ENCODE results near the gene PRKAB1.

GRCh38 chr12:119659289-119659897, 8.5 kb upstream of the PRKAB1 start:
- TF ChIP-seq EP300 (IDR thresholded peaks at IDR 0.05; ENCODE audit: low read length) (no peak), ZNF212 (CRISPR knock-in tag; IDR thresholded peaks at IDR 0.05) (no peak), EZH2 (IDR thresholded peaks at IDR 0.05; ENCODE audit: borderline replicate concordance, low read depth, low read length) (no peak), ZNF174 (CRISPR knock-in tag; IDR thresholded peaks at IDR 0.05) (no peak), TRIM24 (IDR thresholded peaks at IDR 0.05) (no peak), POLR2AphosphoS5 (IDR thresholded peaks at IDR 0.05; ENCODE audit: control insufficient read depth, insufficient read depth, low read depth, low read length) (no peak), XRCC4 (IDR thresholded peaks at IDR 0.05; ENCODE audit: extremely low read depth, insufficient read depth, insufficient read length) (no peak), IRF1 (CRISPR knock-in tag; IDR thresholded peaks at IDR 0.05; ENCODE audit: borderline replicate concordance) (no peak), GTF2F1 (IDR thresholded peaks at IDR 0.05; ENCODE audit: low read depth, low read length) (no peak), ATF3 (IDR thresholded peaks at IDR 0.05) (no peak), ATF3 (CRISPR knock-in tag; conservative IDR thresholded peaks at IDR 0.05) (no peak), CTCF (IDR thresholded peaks at IDR 0.05 in 2 of 3, conservative IDR thresholded peaks at IDR 0.05 in 1 of 3; ENCODE audit: insufficient read depth in 2 of 3, low read depth in 1 of 3, low read length in 3 of 3) (peak; percentile 54 to 83 (median 80); a peak in 5 of 6 replicates)
- TF ChIP-seq, protein P1, sequence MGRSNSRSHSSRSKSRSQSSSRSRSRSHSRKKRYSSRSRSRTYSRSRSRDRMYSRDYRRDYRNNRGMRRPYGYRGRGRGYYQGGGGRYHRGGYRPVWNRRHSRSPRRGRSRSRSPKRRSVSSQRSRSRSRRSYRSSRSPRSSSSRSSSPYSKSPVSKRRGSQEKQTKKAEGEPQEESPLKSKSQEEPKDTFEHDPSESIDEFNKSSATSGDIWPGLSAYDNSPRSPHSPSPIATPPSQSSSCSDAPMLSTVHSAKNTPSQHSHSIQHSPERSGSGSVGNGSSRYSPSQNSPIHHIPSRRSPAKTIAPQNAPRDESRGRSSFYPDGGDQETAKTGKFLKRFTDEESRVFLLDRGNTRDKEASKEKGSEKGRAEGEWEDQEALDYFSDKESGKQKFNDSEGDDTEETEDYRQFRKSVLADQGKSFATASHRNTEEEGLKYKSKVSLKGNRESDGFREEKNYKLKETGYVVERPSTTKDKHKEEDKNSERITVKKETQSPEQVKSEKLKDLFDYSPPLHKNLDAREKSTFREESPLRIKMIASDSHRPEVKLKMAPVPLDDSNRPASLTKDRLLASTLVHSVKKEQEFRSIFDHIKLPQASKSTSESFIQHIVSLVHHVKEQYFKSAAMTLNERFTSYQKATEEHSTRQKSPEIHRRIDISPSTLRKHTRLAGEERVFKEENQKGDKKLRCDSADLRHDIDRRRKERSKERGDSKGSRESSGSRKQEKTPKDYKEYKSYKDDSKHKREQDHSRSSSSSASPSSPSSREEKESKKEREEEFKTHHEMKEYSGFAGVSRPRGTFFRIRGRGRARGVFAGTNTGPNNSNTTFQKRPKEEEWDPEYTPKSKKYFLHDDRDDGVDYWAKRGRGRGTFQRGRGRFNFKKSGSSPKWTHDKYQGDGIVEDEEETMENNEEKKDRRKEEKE (IDR thresholded peaks at IDR 0.05; ENCODE audit: borderline replicate concordance in 1 of 2, control insufficient read depth in 1 of 2, low read depth in 2 of 2, low read length in 1 of 2) = no peak
- TF ChIP-seq, protein P2, sequence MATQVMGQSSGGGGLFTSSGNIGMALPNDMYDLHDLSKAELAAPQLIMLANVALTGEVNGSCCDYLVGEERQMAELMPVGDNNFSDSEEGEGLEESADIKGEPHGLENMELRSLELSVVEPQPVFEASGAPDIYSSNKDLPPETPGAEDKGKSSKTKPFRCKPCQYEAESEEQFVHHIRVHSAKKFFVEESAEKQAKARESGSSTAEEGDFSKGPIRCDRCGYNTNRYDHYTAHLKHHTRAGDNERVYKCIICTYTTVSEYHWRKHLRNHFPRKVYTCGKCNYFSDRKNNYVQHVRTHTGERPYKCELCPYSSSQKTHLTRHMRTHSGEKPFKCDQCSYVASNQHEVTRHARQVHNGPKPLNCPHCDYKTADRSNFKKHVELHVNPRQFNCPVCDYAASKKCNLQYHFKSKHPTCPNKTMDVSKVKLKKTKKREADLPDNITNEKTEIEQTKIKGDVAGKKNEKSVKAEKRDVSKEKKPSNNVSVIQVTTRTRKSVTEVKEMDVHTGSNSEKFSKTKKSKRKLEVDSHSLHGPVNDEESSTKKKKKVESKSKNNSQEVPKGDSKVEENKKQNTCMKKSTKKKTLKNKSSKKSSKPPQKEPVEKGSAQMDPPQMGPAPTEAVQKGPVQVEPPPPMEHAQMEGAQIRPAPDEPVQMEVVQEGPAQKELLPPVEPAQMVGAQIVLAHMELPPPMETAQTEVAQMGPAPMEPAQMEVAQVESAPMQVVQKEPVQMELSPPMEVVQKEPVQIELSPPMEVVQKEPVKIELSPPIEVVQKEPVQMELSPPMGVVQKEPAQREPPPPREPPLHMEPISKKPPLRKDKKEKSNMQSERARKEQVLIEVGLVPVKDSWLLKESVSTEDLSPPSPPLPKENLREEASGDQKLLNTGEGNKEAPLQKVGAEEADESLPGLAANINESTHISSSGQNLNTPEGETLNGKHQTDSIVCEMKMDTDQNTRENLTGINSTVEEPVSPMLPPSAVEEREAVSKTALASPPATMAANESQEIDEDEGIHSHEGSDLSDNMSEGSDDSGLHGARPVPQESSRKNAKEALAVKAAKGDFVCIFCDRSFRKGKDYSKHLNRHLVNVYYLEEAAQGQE (IDR thresholded peaks at IDR 0.05; ENCODE audit: borderline replicate concordance) = peak; percentile 41; the same call in 1 of the 2 replicates
- TF ChIP-seq, protein P2 (CRISPR knock-in tag; IDR thresholded peaks at IDR 0.05; ENCODE audit: low read depth) = no peak

Data from K562 (cell line).